Stomach smooth muscle (tissue), 2 donors: ENCODE results near the gene PTPRT.
"Not testable (repeated sequence)": the region's sequence is repeated elsewhere in the genome, so short reads cannot be mapped to it uniquely, and the experiment has no call there.

Experiments used
- H3K27ac ChIP-seq: one replicate; pipeline ENCODE4 v1.7.0; 2013; ENCODE audit warnings: mild to moderate bottlenecking, low read length, inconsistent platforms
- H3K27me3 ChIP-seq, 2 donors: one replicate each; pipeline ENCODE4 v1.7.0; 2013; ENCODE audit warnings: low read length in 2 of 2; ENCODE audit not compliant: insufficient read depth in 2 of 2, control insufficient read depth in 1 of 2
- H3K36me3 ChIP-seq, 2 donors: one replicate each; pipeline ENCODE4 v1.7.0; 2013; ENCODE audit warnings: low read length in 2 of 2; ENCODE audit not compliant: control insufficient read depth in 2 of 2, insufficient read depth in 2 of 2
- H3K4me1 ChIP-seq: one replicate; pipeline ENCODE4 v1.7.0; 2013; ENCODE audit warnings: low read length; ENCODE audit not compliant: control insufficient read depth, insufficient read depth
- H3K4me3 ChIP-seq, 2 donors: one replicate each; pipeline ENCODE4 v1.7.0; 2013; ENCODE audit warnings: low read length in 2 of 2
- H3K9ac ChIP-seq, 2 donors: one replicate each; pipeline ENCODE4 v1.7.0; 2013; ENCODE audit warnings: low read length in 2 of 2, mild to moderate bottlenecking in 1 of 2
- H3K9me3 ChIP-seq, 2 donors: one replicate each; pipeline ENCODE4 v1.7.0; 2013; ENCODE audit warnings: low read length in 2 of 2; ENCODE audit not compliant: control insufficient read depth in 2 of 2
- donor health status: healthy.
- donor health status: Pancreatic carcinoma.

Gene PTPRT

DNA sequence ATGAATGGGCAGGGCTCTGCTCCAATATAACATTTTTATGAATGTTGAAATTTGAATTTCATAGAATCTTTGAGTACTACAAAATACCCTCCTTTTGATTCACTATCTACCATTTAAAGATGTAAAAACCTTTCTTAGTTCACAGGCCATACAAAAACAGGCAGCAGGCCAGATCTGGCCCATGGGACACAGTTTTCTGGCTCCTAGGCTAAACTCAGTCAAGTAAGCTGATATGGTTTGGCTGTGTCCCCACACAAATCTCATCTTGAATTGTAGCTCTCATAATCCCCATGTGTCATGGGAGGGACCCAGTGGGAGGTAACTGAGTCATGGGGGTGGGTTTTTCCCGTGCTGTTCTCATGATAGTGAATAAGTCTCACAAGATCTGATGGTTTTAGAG lies 25.0 kb downstream of the PTPRT start:
- not testable (repeated sequence) for H3K27ac ChIP-seq, H3K4me1 ChIP-seq, H3K9me3 ChIP-seq, H3K9ac ChIP-seq, H3K36me3 ChIP-seq, H3K4me3 ChIP-seq, H3K27me3 ChIP-seq

DNA sequence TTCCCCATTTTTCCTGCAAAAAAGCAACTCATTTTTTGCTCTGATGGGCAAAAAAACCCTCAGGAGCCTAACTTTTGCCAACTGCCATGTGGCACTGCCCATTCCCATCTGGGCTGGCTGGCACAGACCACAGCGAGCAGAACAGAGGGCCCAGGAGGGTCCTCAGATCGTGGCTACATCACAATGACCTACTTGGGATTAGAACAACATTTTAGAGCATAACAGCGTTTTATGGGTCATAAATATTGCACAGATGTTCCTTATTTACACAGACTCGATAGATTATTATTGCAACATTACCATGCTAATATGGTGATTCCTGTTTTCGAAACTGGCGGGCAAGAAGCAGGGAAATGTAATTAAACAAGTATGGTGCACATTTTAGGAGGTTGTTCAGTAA lies 28.0 kb downstream of the PTPRT start:
- Histone ChIP-seq H3K36me3 (no peaks in the 10 kb centered on the region), H3K9ac (no peak overlapping the region), H3K27ac (no peak overlapping the region), H3K27me3 (peaks cover 0 to 2% of the 10 kb centered on the region in 2 donors), H3K4me3 (no peak overlapping the region), H3K4me1 (no peaks in the 10 kb centered on the region), H3K9me3 (no peaks in the 10 kb centered on the region)

DNA sequence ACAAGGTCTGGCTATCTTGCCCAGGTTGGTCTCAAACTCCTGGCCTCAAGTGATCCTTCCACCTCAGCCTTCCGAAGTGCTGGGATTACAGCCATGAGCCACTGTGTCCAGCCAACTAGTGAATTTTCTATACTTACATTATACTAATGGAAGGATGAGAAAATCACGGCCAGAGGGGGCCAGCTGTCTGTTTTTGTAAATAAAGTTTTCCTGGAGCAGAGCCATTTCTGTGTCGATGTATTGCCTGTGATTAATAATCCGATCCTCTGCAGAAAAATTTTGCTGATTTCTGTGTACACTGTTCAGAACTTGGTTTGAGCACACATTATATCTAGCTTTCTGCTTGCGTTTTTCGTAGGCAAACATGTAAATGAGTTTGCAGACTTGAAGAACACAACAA lies 28.8 kb downstream of the PTPRT start:
- Histone ChIP-seq H3K9me3 (no peaks in the 10 kb centered on the region), H3K4me1 (no peaks in the 10 kb centered on the region), H3K4me3 (no peak overlapping the region), H3K27me3 (peaks cover 2% of the 10 kb centered on the region in 2 donors), H3K36me3 (no peaks in the 10 kb centered on the region), H3K27ac (no peak overlapping the region), H3K9ac (no peak overlapping the region)

DNA sequence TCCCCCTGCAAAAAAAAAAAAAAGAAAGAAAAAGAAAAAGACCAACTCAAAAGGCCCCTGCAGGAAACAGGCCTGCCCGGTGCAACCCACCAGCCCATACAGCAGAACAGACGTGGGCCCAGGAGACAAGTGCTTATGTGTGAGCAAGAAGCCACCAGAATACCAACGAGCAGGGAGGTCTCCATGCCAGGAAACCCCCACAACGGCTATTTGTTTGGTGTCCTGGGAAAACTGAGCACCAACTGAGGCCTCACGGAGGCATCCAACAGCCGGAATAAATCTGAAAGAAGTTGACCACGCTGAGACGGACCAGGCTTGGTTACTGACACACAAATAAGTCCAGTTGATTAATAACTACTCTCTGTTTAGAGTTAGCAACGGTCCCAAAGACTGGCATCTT lies 29.7 kb downstream of the PTPRT start:
- Histone ChIP-seq H3K4me1 (no peaks in the 10 kb centered on the region), H3K9me3 (no peaks in the 10 kb centered on the region), H3K4me3 (no peak overlapping the region), H3K36me3 (no peaks in the 10 kb centered on the region), H3K27me3 (peaks cover 2% of the 10 kb centered on the region in 2 donors), H3K27ac (no peak overlapping the region), H3K9ac (no peak overlapping the region)

DNA sequence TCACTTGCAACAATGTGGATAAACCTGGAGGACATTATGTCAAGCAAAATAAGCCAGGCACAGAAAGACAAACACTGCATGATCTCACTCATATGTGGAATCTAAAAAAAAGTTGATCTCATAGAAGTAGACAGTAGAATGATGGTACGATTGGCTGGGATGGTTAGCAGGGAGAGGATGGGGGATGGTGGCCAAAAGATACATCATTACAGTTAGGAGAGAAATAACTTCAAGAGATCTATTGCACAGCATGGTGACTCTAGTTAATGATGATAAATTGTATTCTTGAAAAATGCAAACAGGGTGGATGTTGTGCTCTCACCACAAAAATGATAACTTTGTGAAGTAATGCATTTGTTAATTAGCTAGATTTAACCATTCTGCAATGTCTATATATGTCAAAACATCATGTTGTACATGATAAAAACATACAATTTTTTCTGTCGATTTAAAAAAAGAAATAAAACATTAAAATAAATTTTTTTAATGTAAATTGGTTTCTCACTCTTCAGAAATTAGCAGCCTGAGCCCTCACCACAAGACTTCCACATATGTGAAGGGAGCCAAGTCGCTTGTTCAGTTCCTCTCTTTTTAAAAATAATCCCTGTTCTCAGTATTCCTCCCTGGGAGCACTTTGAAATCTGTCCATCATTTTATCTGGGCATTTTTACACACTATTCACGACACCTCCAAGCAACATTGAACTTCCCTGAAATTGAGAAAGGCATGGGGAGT lies 34.2 kb downstream of the PTPRT start:
- Histone ChIP-seq H3K4me1 (no peaks in the 10 kb centered on the region), H3K27ac (no peak overlapping the region), H3K9ac (no peak overlapping the region), H3K9me3 (no peaks in the 10 kb centered on the region), H3K36me3 (no peaks in the 10 kb centered on the region), H3K4me3 (no peak overlapping the region), H3K27me3 (peaks cover 2% of the 10 kb centered on the region in 2 donors)

DNA sequence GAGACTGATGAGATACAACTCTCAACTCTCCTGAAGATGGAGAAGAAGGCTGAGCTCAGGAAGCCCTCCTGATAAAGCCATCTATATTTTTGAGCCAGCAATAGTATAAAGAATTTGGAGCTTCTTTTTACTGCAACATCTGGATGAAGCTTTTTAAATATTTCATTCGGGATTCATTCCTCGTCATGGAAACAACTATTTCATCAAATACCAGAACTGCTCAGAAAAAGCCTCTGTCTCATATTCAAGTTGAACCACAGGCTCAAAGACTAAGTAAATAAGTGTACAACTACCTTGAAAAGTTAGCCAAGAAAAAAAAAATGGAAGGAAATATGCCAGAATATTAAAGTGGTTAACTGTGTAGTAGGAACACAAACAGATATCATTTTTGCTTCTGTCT lies 37.8 kb downstream of the PTPRT start:
- no peak overlapping the region for H3K4me3 ChIP-seq
- H3K27ac ChIP-seq, result no peak overlapping the region
- no peak overlapping the region for H3K9ac ChIP-seq
- peaks cover 2% of the 10 kb centered on the region in 2 donors for H3K27me3 ChIP-seq
- no peaks in the 10 kb centered on the region for H3K4me1 ChIP-seq
- no peaks in the 10 kb centered on the region for H3K36me3 ChIP-seq
- no peaks in the 10 kb centered on the region for H3K9me3 ChIP-seq

GRCh38 chr20:43151256-43151655 lies 38.5 kb downstream of the PTPRT start:
- no peaks in the 10 kb centered on the region for H3K4me1 ChIP-seq
- H3K27ac ChIP-seq, result no peak overlapping the region
- H3K27me3 ChIP-seq, result no peaks in the 10 kb centered on the region
- H3K9me3 ChIP-seq, result no peaks in the 10 kb centered on the region
- no peak overlapping the region for H3K4me3 ChIP-seq
- H3K9ac ChIP-seq, result no peak overlapping the region
- no peaks in the 10 kb centered on the region for H3K36me3 ChIP-seq

DNA sequence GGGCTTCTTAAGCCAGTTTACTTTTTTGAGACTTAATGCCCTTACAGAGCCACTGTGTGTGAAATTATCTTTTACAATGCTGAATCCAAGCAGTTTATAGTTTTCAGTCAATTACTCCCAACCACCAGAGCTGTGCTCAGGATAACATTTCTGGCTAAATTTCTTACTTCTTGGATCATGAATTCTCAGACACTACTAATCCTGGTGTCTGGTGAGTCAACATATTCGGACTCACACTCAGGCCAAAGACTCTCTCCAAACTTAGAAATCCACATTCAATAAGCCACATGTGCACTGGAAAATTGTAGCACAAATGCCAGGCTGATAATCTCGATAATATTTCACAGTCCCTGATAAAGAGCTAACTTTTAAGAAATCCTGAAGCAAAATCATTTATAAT lies 49.0 kb downstream of the PTPRT start:
- Histone ChIP-seq H3K27ac (no peak overlapping the region), H3K36me3 (no peaks in the 10 kb centered on the region), H3K27me3 (no peaks in the 10 kb centered on the region), H3K9ac (no peak overlapping the region), H3K4me1 (no peaks in the 10 kb centered on the region), H3K9me3 (no peaks in the 10 kb centered on the region), H3K4me3 (no peak overlapping the region)

DNA sequence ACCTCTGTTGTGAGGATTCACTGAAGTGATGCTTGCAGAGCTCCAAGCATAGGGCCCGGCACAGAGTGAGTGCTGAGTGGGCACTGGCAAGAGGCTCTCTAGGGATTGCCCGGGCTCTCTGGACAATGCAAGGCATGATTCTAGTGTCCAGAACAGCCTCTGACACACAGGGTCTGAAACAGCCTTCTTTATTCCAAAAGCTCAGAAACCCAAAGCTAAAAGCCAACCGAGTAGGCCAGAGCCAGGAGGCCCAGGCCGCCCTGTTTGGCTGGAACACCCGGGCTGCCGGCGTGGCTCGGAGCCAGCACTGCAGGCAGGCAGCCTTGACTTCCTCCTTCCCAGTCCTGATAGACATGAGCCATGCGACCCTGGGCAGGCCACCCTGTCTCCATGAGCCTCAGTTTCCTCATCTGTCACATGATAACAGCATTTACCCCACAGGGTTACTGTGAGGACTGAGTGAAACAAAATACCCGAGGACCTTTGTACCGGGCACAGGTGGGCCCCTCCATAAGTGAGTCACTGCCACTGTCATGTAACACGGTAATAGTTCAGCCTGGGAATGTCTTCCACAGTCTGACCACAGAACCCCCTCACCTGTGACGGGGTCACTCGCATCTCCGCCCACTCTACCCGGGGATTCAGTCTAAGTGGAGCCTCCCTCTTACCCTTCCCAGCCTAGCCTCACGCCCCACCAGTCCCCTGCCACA lies 51.5 kb downstream of the PTPRT start:
- no peaks in the 10 kb centered on the region for H3K27me3 ChIP-seq
- H3K27ac ChIP-seq, result no peak overlapping the region
- H3K9ac ChIP-seq, result no peak overlapping the region
- no peak overlapping the region for H3K4me3 ChIP-seq
- H3K36me3 ChIP-seq, result no peaks in the 10 kb centered on the region
- H3K9me3 ChIP-seq, result no peaks in the 10 kb centered on the region
- no peaks in the 10 kb centered on the region for H3K4me1 ChIP-seq

DNA sequence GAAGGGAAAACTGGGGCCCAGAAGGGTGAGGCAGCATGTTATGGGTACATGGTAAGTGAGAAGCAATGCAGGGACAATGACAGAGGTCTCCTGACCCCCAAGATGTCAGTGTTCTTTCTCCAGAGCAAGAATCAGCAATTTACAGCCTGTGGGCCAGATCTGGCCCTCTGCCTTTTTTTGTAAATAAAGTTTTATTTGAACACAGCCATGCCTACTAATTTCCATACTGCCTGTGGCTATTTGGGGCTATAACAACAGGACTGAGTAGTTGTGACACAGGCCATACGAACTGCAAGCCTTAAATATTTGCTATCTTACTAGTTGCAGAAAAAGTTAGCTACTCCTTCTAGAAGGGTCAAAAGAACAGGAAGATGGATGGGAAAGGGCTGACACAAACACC lies 52.5 kb downstream of the PTPRT start:
- Histone ChIP-seq H3K27ac (no peak overlapping the region), H3K4me3 (no peak overlapping the region), H3K36me3 (no peaks in the 10 kb centered on the region), H3K9ac (no peak overlapping the region), H3K27me3 (no peaks in the 10 kb centered on the region), H3K9me3 (no peaks in the 10 kb centered on the region), H3K4me1 (no peaks in the 10 kb centered on the region)

- Histone ChIP-seq H3K36me3 (no peaks in the 10 kb centered on the region), H3K4me3 (no peak overlapping the region), H3K9ac (no peak overlapping the region)
Observed at GRCh38 chr20:43124241-43124640, 65.5 kb downstream of the PTPRT start.

More at GRCh38 chr20:43124241-43124640, 65.5 kb downstream of the PTPRT start:
- Histone ChIP-seq H3K27ac (no peak overlapping the region), H3K4me1 (no peaks in the 10 kb centered on the region), H3K9me3 (no peaks in the 10 kb centered on the region), H3K27me3 (no peaks in the 10 kb centered on the region)
